Caco-2 (cell line): ENCODE measurements around the gene ASCL4. TPM values are rescaled to one million over a fixed set of nuclear protein-coding genes. Genes with fewer than 3 reads are reported as not detected.
A peak's percentile ranks its signal among the peaks of the same experiment; 100 is the strongest.

ENCODE experiments used
- BruUV-seq: library from RNA; stranded (reverse); fragments of 400-500 nt; replicated peaks from 2 replicates; lab custom pipeline; 2021; lab: Mats Ljungman, UMichigan
- CTCF ChIA-PET: fragments of 300-600 bp; sonication (Branson Sonifier 250); formaldehyde crosslinking; loops from one replicate; lab custom pipeline; 2022; ENCODE audit warnings: antibody characterized with exemption; lab: Charles Lee
- POLR2A ChIA-PET: fragments of 300-600 bp; sonication (Branson Sonifier 250); formaldehyde crosslinking; loops from one replicate; lab custom pipeline; 2022; ENCODE audit warnings: antibody characterized with exemption; lab: Charles Lee
- DNase-seq, 2 experiments: peaks; one replicate each; pipeline versions ENCODE4 v3.0.0 to v3.0.0-alpha.2; 2020 to 2022
- H3K27me3 ChIP-seq: replicated peaks from 2 replicates; pipeline ENCODE4 v1.6.0; 2011; ENCODE audit warnings: low read length; ENCODE audit not compliant: control insufficient read depth, insufficient read depth
- H3K36me3 ChIP-seq: 2 replicates; pipeline ENCODE4 v1.5.1; 2011; ENCODE audit warnings: low read length; ENCODE audit not compliant: control insufficient read depth, insufficient read depth
- H3K4me1 ChIP-seq: fragments of 250-450 bp; sonication (Bioruptor Pico); 2 replicates; pipeline ENCODE4 v1.5.1; 2020; ENCODE audit warnings: mild to moderate bottlenecking
- H3K4me3 ChIP-seq: 2 replicates; pipeline ENCODE4 v1.5.1; 2011; ENCODE audit warnings: low read depth, mild to moderate bottlenecking, control low read depth, low read length
- H3K9me3 ChIP-seq: fragments of 250-450 bp; sonication (Bioruptor Pico); 2 replicates; pipeline ENCODE4 v1.5.1; 2020; ENCODE audit warnings: mild to moderate bottlenecking, moderate library complexity
- H3K27ac Mint-ChIP-seq: one replicate; pipeline ENCODE4 v1.8.0; 2022; ENCODE audit warnings: mixed read lengths; ENCODE audit not compliant: unreplicated experiment
- H3K27me3 Mint-ChIP-seq: one replicate; pipeline ENCODE4 v1.8.0; 2022; ENCODE audit warnings: mixed read lengths; ENCODE audit not compliant: insufficient read depth, unreplicated experiment
- H3K36me3 Mint-ChIP-seq: one replicate; pipeline ENCODE4 v1.8.0; 2022; ENCODE audit warnings: mild to moderate bottlenecking, mixed read lengths; ENCODE audit not compliant: insufficient read depth, unreplicated experiment
- H3K4me1 Mint-ChIP-seq: one replicate; pipeline ENCODE4 v1.8.0; 2022; ENCODE audit warnings: low read depth, mixed read lengths; ENCODE audit not compliant: unreplicated experiment
- H3K4me3 Mint-ChIP-seq: one replicate; pipeline ENCODE4 v1.8.0; 2022; ENCODE audit warnings: mild to moderate bottlenecking, moderate library complexity, mixed read lengths; ENCODE audit not compliant: unreplicated experiment
- H3K9me3 Mint-ChIP-seq: one replicate; pipeline ENCODE4 v1.8.0; 2022; ENCODE audit warnings: mixed read lengths; ENCODE audit not compliant: unreplicated experiment
- CTCF ChIP-seq, 2 experiments: fragments of 200-600 bp in 1 of 2; IDR thresholded peaks; 1 replicate in 1 of 2; 2 replicates in 1 of 2; pipeline versions ENCODE4 v1.5.1 to v1.8.0; 2011 to 2022; ENCODE audit warnings: antibody characterized with exemption in 1 of 2, control low read depth in 1 of 2, inconsistent platforms in 1 of 2, low read depth in 1 of 2, low read length in 1 of 2, mild to moderate bottlenecking in 1 of 2, moderate library complexity in 1 of 2; ENCODE audit not compliant: insufficient read depth in 1 of 2, severe bottlenecking in 1 of 2, unreplicated experiment in 1 of 2
- intact Hi-C: fragments of 100-400 bp; cut with micrococcal nuclease; formaldehyde crosslinking; loops from one replicate; pipeline ENCODE4 v1.10.0; 2022; ENCODE audit not compliant: unreplicated experiment
- total RNA-seq: library from RNA; stranded (reverse); gene quantifications from 2 replicates; pipeline ENCODE4 v1.2.3, GENCODE V29; 2022

The ASCL4 gene
- total RNA-seq, 1 experiment from 2014 or later, result not detected

GRCh38 chr12:107798580-107798979, 24.1 kb downstream of the ASCL4 start:
- no peak overlapping the region for H3K4me3 ChIP-seq
- H3K27me3 Mint-ChIP-seq, result no peaks in the 10 kb centered on the region
- no peaks in the 10 kb centered on the region for H3K36me3 ChIP-seq
- H3K4me1 ChIP-seq, result peaks cover 37% of the 10 kb centered on the region
- no peaks in the 10 kb centered on the region for H3K9me3 ChIP-seq
- H3K36me3 Mint-ChIP-seq, result no peaks in the 10 kb centered on the region
- CTCF ChIA-PET, result no interaction called here
- peak in 1 of 2 experiments; percentile 19 for DNase-seq
- no peak overlapping the region for H3K4me3 Mint-ChIP-seq
- TF ChIP-seq CTCF (IDR thresholded peaks at IDR 0.05; ENCODE audit: insufficient read depth in 1 of 2, low read depth in 1 of 2, low read length in 1 of 2, severe bottlenecking in 1 of 2, unreplicated experiment in 1 of 2), result no peak
- no TSS peak for BruUV-seq
- POLR2A ChIA-PET, result no interaction called here
- no peaks in the 10 kb centered on the region for H3K27me3 ChIP-seq
- peak overlapping the region; percentile 34 for H3K27ac Mint-ChIP-seq
- intact Hi-C loops, result no loop called here
- peaks cover 16% of the 10 kb centered on the region for H3K4me1 Mint-ChIP-seq
- no peaks in the 10 kb centered on the region for H3K9me3 Mint-ChIP-seq

- H3K36me3 ChIP-seq, result no peaks in the 10 kb centered on the region
- no TSS peak for BruUV-seq
- intact Hi-C loops, result no loop called here
- ChIA-PET CTCF (no interaction called here), POLR2A (no interaction called here)
- DNase-seq, result no peak
- H3K4me3 Mint-ChIP-seq, result no peak overlapping the region
- H3K9me3 ChIP-seq, result no peaks in the 10 kb centered on the region
- peaks cover 16% of the 10 kb centered on the region for H3K4me1 ChIP-seq
- H3K36me3 Mint-ChIP-seq, result no peaks in the 10 kb centered on the region
- no peaks in the 10 kb centered on the region for H3K9me3 Mint-ChIP-seq
- no peaks in the 10 kb centered on the region for H3K27me3 Mint-ChIP-seq
- H3K4me3 ChIP-seq, result no peak overlapping the region
- TF ChIP-seq CTCF (IDR thresholded peaks at IDR 0.05; ENCODE audit: insufficient read depth in 1 of 2, low read depth in 1 of 2, low read length in 1 of 2, severe bottlenecking in 1 of 2, unreplicated experiment in 1 of 2), result no peak
- H3K4me1 Mint-ChIP-seq, result peaks cover 9% of the 10 kb centered on the region
- H3K27ac Mint-ChIP-seq, result no peak overlapping the region
- no peaks in the 10 kb centered on the region for H3K27me3 ChIP-seq
Measured at GRCh38 chr12:107801150-107801549, 26.6 kb downstream of the ASCL4 start.

GRCh38 chr12:107803092-107803491, 28.6 kb downstream of the ASCL4 start:
- POLR2A ChIA-PET, result no interaction called here
- no peaks in the 10 kb centered on the region for H3K36me3 Mint-ChIP-seq
- Histone ChIP-seq H3K4me1 (peaks cover 9% of the 10 kb centered on the region), H3K27me3 (no peaks in the 10 kb centered on the region), H3K9me3 (no peaks in the 10 kb centered on the region), H3K4me3 (no peak overlapping the region), H3K36me3 (no peaks in the 10 kb centered on the region)
- H3K4me1 Mint-ChIP-seq, result peaks cover 9% of the 10 kb centered on the region
- H3K27ac Mint-ChIP-seq, result no peak overlapping the region
- intact Hi-C loops, result no loop called here
- H3K27me3 Mint-ChIP-seq, result no peaks in the 10 kb centered on the region
- TF ChIP-seq CTCF (IDR thresholded peaks at IDR 0.05; ENCODE audit: insufficient read depth in 1 of 2, low read depth in 1 of 2, low read length in 1 of 2, severe bottlenecking in 1 of 2, unreplicated experiment in 1 of 2), result no peak
- no peaks in the 10 kb centered on the region for H3K9me3 Mint-ChIP-seq
- CTCF ChIA-PET, result no interaction called here
- no peak overlapping the region for H3K4me3 Mint-ChIP-seq
- DNase-seq, result no peak
- no TSS peak for BruUV-seq
